Cardiac muscle cell (in vitro differentiated cells and primary cell): ENCODE measurements around the gene OAF. TPM values are rescaled to one million over a fixed set of nuclear protein-coding genes. Genes with fewer than 3 reads are reported as not detected.

Experiments
- DNase-seq, 2 donors: peaks; one replicate each; pipeline versions ENCODE4 v3.0.0 to v3.0.0-alpha.2; 2010 to 2017; ENCODE audit warnings: low read depth in 1 of 2, low spot score in 1 of 2
- H3K27ac ChIP-seq: fragments of 200-600 bp; sonication (generic); 2 replicates; pipeline ENCODE4 v1.5.1; 2016
- H3K27me3 ChIP-seq: fragments of 200-600 bp; sonication (generic); 2 replicates; pipeline ENCODE4 v1.6.0; 2016; ENCODE audit warnings: control low read depth
- H3K36me3 ChIP-seq: fragments of 200-600 bp; sonication (generic); 2 replicates; pipeline ENCODE4 v1.5.1; 2016; ENCODE audit warnings: control low read depth
- H3K4me1 ChIP-seq: fragments of 200-600 bp; sonication (generic); 2 replicates; pipeline ENCODE4 v1.8.1; 2017; ENCODE audit warnings: low read depth, mild to moderate bottlenecking, mixed run types
- H3K4me3 ChIP-seq: fragments of 200-600 bp; sonication (generic); 2 replicates; pipeline ENCODE4 v1.5.1; 2016; ENCODE audit warnings: mild to moderate bottlenecking
- H3K9me3 ChIP-seq: fragments of 200-600 bp; sonication (generic); 2 replicates; pipeline ENCODE4 v1.5.1; 2017; ENCODE audit warnings: low read depth, mild to moderate bottlenecking, control low read depth
- CTCF ChIP-seq: IDR thresholded peaks from 2 replicates; pipeline ENCODE4 v1.5.1; 2012; ENCODE audit warnings: low read depth, mild to moderate bottlenecking, low read length
- polyA plus RNA-seq: library from polyadenylated mRNA; unstranded; fragments of >200 nt; fragmentation: Nextera tagmentation; extraction: Ambion mirVana; gene quantifications from 2 replicates; pipeline ENCODE4 v1.2.1, GENCODE V29; 2016
- total RNA-seq: library from RNA; depleted of rRNA; stranded (reverse); fragments of >200 nt; gene quantifications from 2 replicates; pipeline ENCODE4 v1.2.3, GENCODE V29; 2016

OAF gene
- total and polyA plus RNA-seq, 2 experiments from 2014 or later = 11.3 to 12.0 TPM

GRCh38 chr11:120197251-120197891 is 13.5 kb upstream of the OAF start:
- no peak for TF ChIP-seq CTCF
- DNase-seq = no peak
- Histone ChIP-seq H3K27ac (no peak overlapping the region), H3K9me3 (no peaks in the 10 kb centered on the region), H3K4me3 (no peak overlapping the region), H3K36me3 (no peaks in the 10 kb centered on the region), H3K27me3 (peaks cover 34% of the 10 kb centered on the region), H3K4me1 (no peaks in the 10 kb centered on the region)

GRCh38 chr11:120197977-120198376 is 12.9 kb upstream of the OAF start:
- no peak for TF ChIP-seq CTCF
- no peaks in the 10 kb centered on the region for H3K4me1 ChIP-seq
- DNase-seq = no peak
- no peaks in the 10 kb centered on the region for H3K36me3 ChIP-seq
- H3K27ac ChIP-seq = no peak overlapping the region
- no peaks in the 10 kb centered on the region for H3K9me3 ChIP-seq
- peaks cover 35% of the 10 kb centered on the region for H3K27me3 ChIP-seq
- H3K4me3 ChIP-seq = no peak overlapping the region

- DNase-seq = no peak
- Histone ChIP-seq H3K9me3 (no peaks in the 10 kb centered on the region), H3K4me3 (no peak overlapping the region), H3K4me1 (no peaks in the 10 kb centered on the region), H3K27me3 (peaks cover 35% of the 10 kb centered on the region), H3K27ac (no peak overlapping the region), H3K36me3 (no peaks in the 10 kb centered on the region)
- TF ChIP-seq CTCF = no peak
Measured at GRCh38 chr11:120198403-120198786, 12.4 kb upstream of the OAF start.

GRCh38 chr11:120198787-120199469 is 11.9 kb upstream of the OAF start:
- Histone ChIP-seq H3K9me3 (no peaks in the 10 kb centered on the region), H3K4me3 (no peak overlapping the region), H3K27ac (no peak overlapping the region), H3K27me3 (peaks cover 35% of the 10 kb centered on the region), H3K36me3 (no peaks in the 10 kb centered on the region), H3K4me1 (no peaks in the 10 kb centered on the region)
- TF ChIP-seq CTCF = no peak
- no peak for DNase-seq

GRCh38 chr11:120199613-120200012 is 11.2 kb upstream of the OAF start:
- DNase-seq = no peak

More at GRCh38 chr11:120199613-120200012, 11.2 kb upstream of the OAF start:
- no peaks in the 10 kb centered on the region for H3K4me1 ChIP-seq
- H3K9me3 ChIP-seq = no peaks in the 10 kb centered on the region
- TF ChIP-seq CTCF = no peak
- H3K27me3 ChIP-seq = peaks cover 35% of the 10 kb centered on the region
- H3K27ac ChIP-seq = no peak overlapping the region
- no peaks in the 10 kb centered on the region for H3K36me3 ChIP-seq
- H3K4me3 ChIP-seq = no peak overlapping the region
